Coronary artery (tissue), 2 donors: ENCODE results near the gene JAGN1.
"Not testable (repeated sequence)": the region's sequence is repeated elsewhere in the genome, so short reads cannot be mapped to it uniquely, and the experiment has no call there.

Source experiments
- DNase-seq: peaks from one replicate; pipeline ENCODE4 v3.0.0-alpha.2; 2017; ENCODE audit warnings: low spot score
- H3K27ac ChIP-seq, 2 donors: fragments of 200-600 bp; sonication (generic); one replicate each; pipeline ENCODE4 v1.5.1; 2016 to 2019
- H3K4me3 ChIP-seq: fragments of 200-600 bp; sonication (generic); 2 replicates; pipeline ENCODE4 v1.5.1; 2016; ENCODE audit warnings: mild to moderate bottlenecking, moderate library complexity
- TF ChIP-seq, protein P1 (sequence below): fragments of 200-600 bp; sonication (generic); IDR thresholded peaks from one replicate; pipeline ENCODE4 v1.5.1; 2019; ENCODE audit warnings: antibody characterized with exemption

JAGN1 gene

DNA sequence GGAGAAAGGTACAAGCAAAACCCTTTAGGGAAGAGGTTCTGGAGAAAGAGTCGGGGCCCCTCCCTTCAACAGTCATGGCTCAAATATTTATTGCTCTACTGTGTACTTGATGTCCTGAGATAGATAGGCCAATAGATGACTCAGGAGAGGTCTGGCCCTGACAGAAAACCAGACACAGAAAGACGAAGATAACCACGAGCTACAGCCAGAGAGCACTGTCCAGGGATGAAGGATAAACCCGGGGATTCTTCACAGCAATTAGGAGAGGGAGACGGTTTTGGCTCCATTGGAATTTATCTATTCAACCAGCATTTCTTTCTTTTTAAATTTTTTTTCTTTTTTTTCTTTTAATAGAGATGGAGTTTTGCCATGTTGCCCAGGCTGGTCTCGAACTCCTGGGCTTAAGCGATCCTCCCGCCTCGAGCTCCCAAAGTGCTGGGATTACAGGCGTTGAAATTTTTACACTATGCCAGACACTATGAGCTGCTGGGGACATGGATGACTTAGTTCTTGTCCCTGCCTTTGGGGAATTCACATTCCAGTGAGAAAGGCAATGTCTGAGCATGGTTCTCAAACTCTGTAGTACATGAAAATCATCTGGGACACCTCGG, 5.8 kb upstream of the JAGN1 start:
- no peak overlapping the region for H3K27ac ChIP-seq
- DNase-seq: no peak
- H3K4me3 ChIP-seq: no peak overlapping the region
- TF ChIP-seq, protein P1, sequence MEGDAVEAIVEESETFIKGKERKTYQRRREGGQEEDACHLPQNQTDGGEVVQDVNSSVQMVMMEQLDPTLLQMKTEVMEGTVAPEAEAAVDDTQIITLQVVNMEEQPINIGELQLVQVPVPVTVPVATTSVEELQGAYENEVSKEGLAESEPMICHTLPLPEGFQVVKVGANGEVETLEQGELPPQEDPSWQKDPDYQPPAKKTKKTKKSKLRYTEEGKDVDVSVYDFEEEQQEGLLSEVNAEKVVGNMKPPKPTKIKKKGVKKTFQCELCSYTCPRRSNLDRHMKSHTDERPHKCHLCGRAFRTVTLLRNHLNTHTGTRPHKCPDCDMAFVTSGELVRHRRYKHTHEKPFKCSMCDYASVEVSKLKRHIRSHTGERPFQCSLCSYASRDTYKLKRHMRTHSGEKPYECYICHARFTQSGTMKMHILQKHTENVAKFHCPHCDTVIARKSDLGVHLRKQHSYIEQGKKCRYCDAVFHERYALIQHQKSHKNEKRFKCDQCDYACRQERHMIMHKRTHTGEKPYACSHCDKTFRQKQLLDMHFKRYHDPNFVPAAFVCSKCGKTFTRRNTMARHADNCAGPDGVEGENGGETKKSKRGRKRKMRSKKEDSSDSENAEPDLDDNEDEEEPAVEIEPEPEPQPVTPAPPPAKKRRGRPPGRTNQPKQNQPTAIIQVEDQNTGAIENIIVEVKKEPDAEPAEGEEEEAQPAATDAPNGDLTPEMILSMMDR: no peak

DNA sequence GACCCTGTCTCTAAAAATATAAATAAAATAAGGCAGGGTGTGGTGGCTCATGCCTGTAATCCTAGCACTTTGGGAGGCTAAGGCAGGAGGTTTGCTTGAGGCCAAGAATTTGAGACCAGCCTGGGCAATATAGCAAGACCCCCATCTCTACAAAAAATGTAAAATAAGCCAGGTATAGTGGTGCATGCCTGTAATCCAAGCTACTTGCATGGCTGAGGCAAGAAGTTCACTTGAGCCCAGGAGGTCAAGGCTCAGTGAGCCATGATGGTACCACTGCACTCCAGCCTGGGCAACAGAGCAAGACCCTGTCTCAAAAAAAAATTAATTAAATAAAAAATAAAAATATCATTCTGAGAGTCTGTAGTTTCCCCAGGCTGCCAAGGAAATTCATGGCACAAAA, 4.1 kb upstream of the JAGN1 start:
- no peak for DNase-seq
- TF ChIP-seq, protein P1: no peak

DNA sequence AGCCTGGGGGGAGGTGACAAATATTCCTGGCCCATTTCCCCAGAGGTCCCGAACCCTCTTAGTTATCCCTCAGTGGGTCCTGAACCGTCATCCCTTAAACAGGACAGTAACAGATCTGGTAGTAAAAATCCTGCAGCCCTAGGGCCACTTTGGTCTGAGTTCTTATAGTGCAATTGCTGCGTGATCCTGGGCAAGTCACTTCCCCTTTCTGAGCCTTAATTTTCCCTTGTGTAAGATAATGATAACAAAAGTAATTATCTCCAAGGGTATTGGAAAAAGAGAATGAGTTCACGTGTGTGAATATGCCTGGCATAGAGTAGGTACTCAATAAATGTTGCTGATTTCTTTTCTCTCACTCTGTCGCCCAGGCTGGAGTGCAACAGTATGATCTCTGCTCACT, 2.9 kb upstream of the JAGN1 start:
- TF ChIP-seq, protein P1: no peak
- no peak for DNase-seq
- Histone ChIP-seq H3K4me3 (no peak overlapping the region), H3K27ac (no peak overlapping the region)

More for the DNA sequence above, 4.1 kb upstream of the JAGN1 start:
- no peak overlapping the region for H3K27ac ChIP-seq
- H3K4me3 ChIP-seq: no peak overlapping the region

DNA sequence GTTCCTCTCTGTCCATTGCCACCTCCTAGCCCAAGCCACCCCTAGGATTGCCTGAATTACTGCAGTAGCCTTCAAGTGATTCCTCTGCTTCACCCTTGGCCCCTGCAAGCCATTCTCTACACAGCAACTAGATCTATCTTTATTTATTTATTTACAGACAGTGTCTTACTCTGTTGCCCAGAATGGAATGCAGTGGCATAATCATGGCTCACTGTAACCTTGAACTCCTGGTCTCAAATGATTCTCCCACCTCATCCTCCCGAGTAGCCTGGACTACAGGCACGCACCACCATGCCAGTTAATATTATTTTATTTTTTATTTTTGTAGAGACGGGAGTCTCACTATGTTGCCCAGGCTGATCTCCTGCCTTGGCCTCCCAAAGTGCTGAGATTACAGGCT, 1.9 kb upstream of the JAGN1 start:
- no peak overlapping the region for H3K4me3 ChIP-seq
- DNase-seq: no peak
- no peak overlapping the region for H3K27ac ChIP-seq
- TF ChIP-seq, protein P1: no peak

DNA sequence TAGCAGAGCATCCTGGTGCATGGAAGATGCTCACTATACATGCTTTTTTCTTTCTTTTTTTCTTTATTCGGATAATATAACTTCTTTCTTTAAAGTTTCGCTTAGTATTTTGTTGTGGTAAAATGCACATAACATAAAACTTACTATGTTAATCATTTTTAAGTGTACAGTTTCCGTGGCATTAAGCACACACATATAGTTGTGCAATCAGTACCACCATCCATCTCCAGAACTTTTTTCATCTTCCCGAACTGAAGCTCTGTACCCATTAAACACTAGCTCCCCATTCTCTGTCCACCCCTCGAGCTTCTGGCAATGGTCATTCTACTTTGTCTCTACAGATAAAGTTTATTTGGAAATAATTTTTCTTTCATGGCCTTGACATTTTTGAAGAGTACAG, 1.0 kb upstream of the JAGN1 start:
- H3K4me3 ChIP-seq: no peak overlapping the region
- H3K27ac ChIP-seq: no peak overlapping the region
- DNase-seq: no peak
- TF ChIP-seq, protein P1: no peak

DNA sequence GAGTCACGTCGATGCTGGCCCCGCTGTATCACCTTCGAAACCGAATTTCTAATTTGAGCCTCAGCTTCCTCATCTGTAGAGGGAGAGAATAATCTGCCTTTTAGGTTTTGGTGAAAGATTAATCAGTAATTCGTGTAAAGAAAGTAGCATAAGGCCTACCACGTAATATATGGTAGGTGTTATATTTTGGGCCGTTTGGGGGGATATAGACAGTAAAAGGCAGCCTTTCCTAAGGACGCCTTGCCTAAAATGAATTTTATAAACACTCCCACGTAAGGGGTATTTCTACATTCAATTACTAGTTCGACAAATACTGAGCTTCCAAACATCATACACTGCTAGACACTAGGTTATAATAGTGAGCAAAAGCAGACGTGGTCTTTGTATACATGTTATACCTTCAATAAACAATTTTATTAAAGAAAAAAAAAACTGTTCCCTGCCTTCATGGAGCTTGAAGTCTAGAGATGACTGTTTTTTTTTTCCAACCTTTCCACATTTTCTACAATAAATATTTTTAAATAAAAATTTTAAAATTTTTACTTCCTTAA, 737 bp downstream of the JAGN1 start:
- Histone ChIP-seq H3K27ac (peak overlapping the region; percentile 95 to 96), H3K4me3 (peak overlapping the region; percentile 88)
- DNase-seq: no peak
- TF ChIP-seq, protein P1: no peak

DNA sequence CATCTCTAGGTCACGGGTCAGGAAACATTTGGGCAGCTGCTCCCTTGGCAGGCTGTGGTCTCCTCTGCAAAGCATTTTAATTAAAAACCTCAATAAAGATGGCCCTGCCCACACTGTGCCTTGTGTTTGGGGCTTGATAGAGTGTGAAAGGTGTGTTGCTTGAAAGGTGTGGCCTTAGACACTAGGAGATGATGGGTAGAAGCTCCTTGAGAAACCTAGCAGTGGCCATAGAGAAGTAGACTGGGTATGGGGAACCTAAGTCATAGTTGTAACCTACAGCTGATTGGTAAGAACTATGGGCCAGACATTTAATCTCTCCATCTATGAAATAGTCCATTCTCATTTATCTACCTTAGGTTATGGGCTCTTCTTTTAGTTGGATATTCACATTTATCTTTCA, 3.3 kb downstream of the JAGN1 start:
- Histone ChIP-seq H3K4me3 (no peak overlapping the region), H3K27ac (peak overlapping the region in 1 of 2 donors; percentile 8)
- DNase-seq: no peak
- TF ChIP-seq, protein P1: no peak

DNA sequence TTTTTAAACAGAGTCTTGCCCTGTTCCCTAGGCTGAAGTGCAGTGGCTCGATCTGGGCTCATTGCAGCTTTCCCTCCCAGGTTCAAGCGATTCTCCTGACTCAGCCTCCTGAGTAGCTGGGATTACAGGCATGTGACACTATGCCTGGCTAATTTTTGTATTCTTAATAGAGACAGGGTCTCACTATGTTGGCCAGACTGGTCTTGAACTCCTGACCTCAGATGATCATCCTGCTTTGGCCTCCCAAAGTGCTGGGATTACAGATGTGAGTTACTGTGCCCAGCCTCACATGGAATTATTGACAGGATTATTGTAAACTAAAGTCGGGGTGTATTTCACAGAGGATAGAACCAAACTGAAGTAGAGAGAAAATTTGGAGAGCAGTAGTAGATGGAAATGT, 5.3 kb downstream of the JAGN1 start:
- not testable (repeated sequence) for H3K27ac ChIP-seq, DNase-seq

DNA sequence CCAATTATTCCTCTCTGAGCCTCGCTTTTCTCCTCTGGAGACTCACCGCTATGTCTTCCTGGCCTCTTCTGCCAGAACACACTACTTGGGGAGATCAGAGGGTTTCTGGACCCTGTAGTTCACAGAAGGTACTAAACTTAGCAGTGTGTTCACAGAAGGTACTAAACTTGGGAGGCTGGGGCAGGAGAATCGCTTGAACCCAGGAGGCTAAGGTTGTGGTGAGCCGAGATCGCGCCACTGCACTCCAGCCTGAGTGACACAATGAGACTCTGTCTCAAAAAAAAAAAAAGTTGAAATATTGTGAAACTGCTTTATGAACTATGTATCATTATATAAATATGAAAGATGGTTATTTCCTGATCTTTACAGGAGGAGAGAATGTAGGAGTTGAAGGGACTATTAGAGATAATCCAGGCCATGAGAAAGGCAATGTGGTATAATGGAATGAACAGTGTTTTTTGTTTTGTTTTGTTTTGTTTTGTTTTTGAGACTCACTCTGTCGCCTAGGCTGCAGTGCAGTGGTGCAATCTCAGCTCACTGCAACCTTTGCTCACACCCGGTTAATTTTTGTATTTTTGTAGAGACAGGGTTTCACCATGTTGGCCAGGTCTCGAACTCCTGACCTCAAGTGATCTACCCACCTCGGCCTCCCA, 6.5 kb downstream of the JAGN1 start:
- H3K4me3 ChIP-seq, H3K27ac ChIP-seq, DNase-seq: not testable (repeated sequence)

More for the DNA sequence above, 5.3 kb downstream of the JAGN1 start:
- not testable (repeated sequence) for H3K4me3 ChIP-seq
